SK-N-MC (cell line): ENCODE results near the gene SMIM24.
A peak's percentile ranks its signal among the peaks of the same experiment; 100 is the strongest.
"Not testable (repeated sequence)": the region's sequence is repeated elsewhere in the genome, so short reads cannot be mapped to it uniquely, and the experiment has no call there.

ENCODE experiments used
- DNase-seq: peaks from one replicate; pipeline ENCODE4 v3.0.0-alpha.2; 2011; ENCODE audit warnings: low read depth, low spot score
- H3K27ac ChIP-seq: fragments of 200-600 bp; sonication (generic); 2 replicates; pipeline ENCODE4 v1.5.1; 2016; ENCODE audit warnings: mixed run types
- H3K36me3 ChIP-seq: fragments of 200-600 bp; sonication (generic); 2 replicates; pipeline ENCODE4 v1.6.1; 2017; ENCODE audit warnings: antibody characterized with exemption, low read length, mixed read lengths; ENCODE audit not compliant: insufficient read depth
- H3K4me3 ChIP-seq: fragments of 200-600 bp; sonication (generic); 2 replicates; pipeline ENCODE4 v1.5.1; 2016
- H3K9ac ChIP-seq: fragments of 200-600 bp; sonication (generic); 2 replicates; pipeline ENCODE4 v1.8.0; 2017; ENCODE audit warnings: mixed run types, mixed read lengths; ENCODE audit not compliant: insufficient read length
- H3K9me3 ChIP-seq: fragments of 200-600 bp; sonication (generic); 2 replicates; pipeline ENCODE4 v1.6.1; 2017; ENCODE audit warnings: low read depth, mild to moderate bottlenecking, antibody characterized with exemption, low read length, moderate library complexity, mixed read lengths
- EZH2 ChIP-seq: fragments of 200-600 bp; sonication (generic); IDR thresholded peaks from one replicate; pipeline ENCODE4 v1.6.1; 2017; ENCODE audit warnings: antibody characterized with exemption
- FOXP2 ChIP-seq: optimal IDR thresholded peaks from 2 replicates; pipeline ENCODE3; 2011; ENCODE audit warnings: mild to moderate bottlenecking, moderate library complexity; ENCODE audit not compliant: insufficient read depth; ENCODE audit errors: extremely low read length, control extremely low read depth
- POLR2AphosphoS5 ChIP-seq: IDR thresholded peaks from 2 replicates; pipeline ENCODE4 v1.6.1; 2012; ENCODE audit warnings: mild to moderate bottlenecking, low read depth, low read length, borderline replicate concordance

Gene SMIM24

GRCh38 chr19:3509566-3509989 is 29.3 kb upstream of the SMIM24 start:
- Histone ChIP-seq H3K36me3 (peaks cover 21% of the 10 kb centered on the region; the same call in 1 of the 2 replicates), H3K9ac (no peak overlapping the region), H3K9me3 (no peaks in the 10 kb centered on the region), H3K4me3 (no peak overlapping the region), H3K27ac (no peak overlapping the region)
- DNase-seq, result no peak
- no peak for TF ChIP-seq POLR2AphosphoS5
- TF ChIP-seq FOXP2, result no peak
- no peak for TF ChIP-seq EZH2

DNA sequence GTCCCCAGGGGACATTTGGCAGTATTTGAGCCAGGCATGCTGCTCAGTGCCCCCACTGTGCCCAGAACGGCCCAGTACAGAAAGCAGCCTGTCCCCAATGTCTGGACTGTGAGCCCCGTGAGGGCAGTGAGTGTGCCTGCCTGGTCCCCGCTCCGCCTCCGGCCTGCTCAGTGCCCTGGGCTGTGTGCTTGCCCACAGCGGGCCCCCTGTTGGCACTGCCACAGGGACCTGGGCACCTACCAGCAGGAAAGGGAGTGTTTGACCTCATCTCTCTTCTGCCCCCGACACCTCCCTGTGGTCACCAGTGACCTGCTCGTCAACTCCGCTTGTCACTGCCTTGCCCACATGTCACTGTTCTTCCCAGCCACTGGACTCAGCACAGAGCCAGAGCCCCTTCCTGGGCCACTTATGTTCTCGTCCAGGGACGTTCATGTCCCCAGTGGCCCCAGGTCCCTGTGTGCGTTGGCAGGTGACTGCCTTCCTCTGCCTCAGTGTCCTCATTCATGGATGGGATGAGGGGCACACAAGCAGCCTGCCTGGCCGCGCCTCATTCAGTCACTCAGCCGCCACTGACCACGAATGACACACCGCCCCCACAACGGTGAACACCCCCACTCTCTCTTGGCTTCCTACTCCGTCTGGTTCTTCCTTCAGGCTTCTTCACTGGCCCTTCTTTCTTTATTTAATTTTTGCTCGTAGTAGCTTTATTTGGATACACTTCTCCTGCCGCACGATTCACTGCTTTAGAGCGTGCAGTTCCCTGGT is 28.6 kb upstream of the SMIM24 start:
- Histone ChIP-seq H3K27ac (no peak overlapping the region), H3K4me3 (no peak overlapping the region), H3K9ac (no peak overlapping the region), H3K9me3 (no peaks in the 10 kb centered on the region), H3K36me3 (peaks cover 21% of the 10 kb centered on the region; the same call in 1 of the 2 replicates)
- TF ChIP-seq FOXP2 (no peak), EZH2 (no peak), POLR2AphosphoS5 (no peak)
- no peak for DNase-seq

DNA sequence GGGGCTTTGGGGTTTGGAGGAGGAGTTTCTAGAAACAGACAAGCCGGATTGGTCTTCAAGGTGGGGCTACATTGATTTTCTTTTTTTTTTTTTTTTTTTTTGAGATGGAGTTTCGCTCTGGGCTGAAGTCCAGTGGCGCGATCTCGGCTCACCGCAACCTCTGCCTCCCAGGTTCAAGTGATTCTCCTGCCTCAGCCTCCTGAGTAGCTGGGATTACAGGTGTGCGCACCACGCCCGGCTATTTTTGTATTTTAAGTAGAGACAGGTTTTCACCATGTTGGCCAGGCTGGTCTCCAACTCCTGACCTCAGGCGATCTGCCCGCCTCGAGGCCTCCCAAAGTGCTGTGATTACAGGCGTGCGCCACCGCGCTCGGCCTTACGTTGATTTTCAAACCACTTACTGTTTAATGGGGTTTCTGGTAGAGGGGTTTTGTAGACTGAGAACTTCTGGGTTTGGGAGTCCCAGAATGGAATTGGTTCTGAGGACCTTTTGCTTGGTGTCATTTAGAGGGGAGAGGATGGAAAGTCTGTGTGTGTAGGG is 27.9 kb upstream of the SMIM24 start:
- not testable (repeated sequence) for H3K4me3 ChIP-seq, H3K9ac ChIP-seq

DNA sequence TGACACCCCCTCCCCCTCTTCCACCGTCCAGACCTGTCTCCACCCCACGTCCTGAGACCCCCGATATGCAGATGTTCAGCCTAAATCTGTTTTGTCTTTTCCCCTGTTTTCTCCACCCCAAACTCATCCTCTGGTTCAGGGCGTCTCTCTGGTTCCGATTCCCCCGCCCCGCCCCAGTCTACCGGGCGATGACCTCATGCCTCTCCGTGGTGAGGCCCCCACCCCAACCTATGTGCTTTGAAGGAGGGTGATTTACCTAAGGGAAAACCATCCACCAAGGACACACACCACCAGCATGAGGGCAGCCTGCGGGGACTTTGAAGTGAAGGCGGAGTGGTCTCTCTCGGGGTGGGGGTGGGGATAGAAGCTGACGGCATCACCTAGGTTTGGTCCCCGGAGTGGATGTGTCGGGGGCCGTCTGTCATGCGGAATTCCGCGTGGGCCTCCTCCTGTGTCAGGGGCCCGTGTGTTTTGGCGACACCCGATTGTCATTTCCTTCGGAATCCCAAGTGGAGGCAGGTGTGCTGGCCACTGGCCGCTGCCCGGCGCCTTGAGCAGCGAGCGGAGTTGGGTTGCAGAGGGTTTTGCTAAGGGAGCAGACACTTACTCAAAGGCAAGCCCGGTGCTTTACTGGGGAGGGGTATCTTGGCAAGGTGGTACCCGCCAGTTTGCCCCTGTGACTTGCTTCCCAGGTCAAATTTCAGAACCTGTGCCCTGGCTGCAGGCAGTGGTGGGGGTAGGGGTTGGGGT is 27.2 kb upstream of the SMIM24 start:
- Histone ChIP-seq H3K4me3 (peak overlapping the region; percentile 93), H3K36me3 (peaks cover 21% of the 10 kb centered on the region; the same call in 1 of the 2 replicates), H3K9ac (peak overlapping the region; percentile 96), H3K9me3 (no peaks in the 10 kb centered on the region), H3K27ac (no peak overlapping the region)
- TF ChIP-seq POLR2AphosphoS5 (no peak), FOXP2 (no peak), EZH2 (no peak)
- DNase-seq, result no peak

More for the DNA sequence above, 27.9 kb upstream of the SMIM24 start:
- not testable (repeated sequence) for DNase-seq, H3K27ac ChIP-seq, H3K9me3 ChIP-seq
- peaks cover 21% of the 10 kb centered on the region; the same call in 1 of the 2 replicates for H3K36me3 ChIP-seq

DNA sequence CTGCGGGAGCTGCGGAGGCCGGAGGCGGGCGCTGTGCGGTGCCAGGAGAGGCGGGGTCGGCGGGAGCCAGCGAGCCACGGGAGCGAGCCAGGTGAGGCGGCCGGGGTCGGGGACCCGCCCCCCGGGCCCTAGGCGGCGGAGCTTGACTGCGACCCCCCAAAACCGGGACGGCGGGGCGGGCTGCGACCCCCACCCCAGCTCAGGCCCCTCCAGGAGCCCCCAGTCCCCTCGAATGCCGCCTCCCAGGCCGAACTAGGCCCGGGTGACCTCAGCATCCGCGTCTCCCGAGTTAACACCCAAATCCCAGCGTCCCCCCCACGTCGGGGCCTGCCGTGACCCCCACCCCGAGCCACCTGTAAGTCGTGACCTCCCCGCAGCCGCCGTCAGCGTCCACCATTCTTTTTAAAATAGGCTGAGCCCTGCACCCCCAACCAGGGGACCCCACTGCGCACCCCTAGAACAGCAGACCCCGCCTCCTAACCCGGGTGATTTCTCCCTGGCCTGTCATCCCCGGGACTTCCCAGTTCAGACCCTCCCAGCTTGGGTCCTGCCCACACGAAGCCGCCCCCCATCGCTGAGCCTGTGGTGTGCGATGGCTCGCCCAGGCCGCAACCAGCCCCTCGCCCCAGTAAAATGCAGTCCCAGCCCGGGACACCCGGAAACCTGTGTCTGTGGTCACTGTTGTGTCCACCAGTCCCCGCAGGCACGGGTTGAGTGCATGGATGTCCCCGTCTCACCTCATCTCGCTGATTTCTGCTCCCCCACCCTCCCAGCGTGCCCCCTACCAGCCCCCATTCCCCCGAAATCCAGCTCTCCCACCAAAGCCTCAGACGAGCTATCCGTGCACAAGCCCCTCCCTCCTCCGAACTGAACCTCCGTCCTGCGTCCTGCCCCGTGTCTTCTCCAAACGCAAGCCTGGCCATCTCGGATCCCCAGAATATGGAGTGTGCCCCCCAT is 26.3 kb upstream of the SMIM24 start:
- Histone ChIP-seq H3K36me3 (peaks cover 21% of the 10 kb centered on the region; the same call in 1 of the 2 replicates), H3K27ac (peak overlapping the region; percentile 50; the same call in 1 of the 2 replicates), H3K9me3 (no peaks in the 10 kb centered on the region), H3K4me3 (peak overlapping the region; percentile 93), H3K9ac (peak overlapping the region; percentile 96)
- TF ChIP-seq POLR2AphosphoS5 (no peak), EZH2 (no peak), FOXP2 (no peak)
- no peak for DNase-seq

- peak; percentile 86 for DNase-seq
- H3K36me3 ChIP-seq, result peaks cover 21% of the 10 kb centered on the region; the same call in 1 of the 2 replicates
- peak within 1 kb of the TSS; percentile 96 for H3K9ac ChIP-seq
- no peak for TF ChIP-seq EZH2
- peak; percentile 73 for TF ChIP-seq FOXP2
- peak; percentile 66; the same call in 1 of the 2 replicates for TF ChIP-seq POLR2AphosphoS5
- H3K9me3 ChIP-seq, result no peaks in the 10 kb centered on the region
- peak within 1 kb of the TSS; percentile 94 for H3K27ac ChIP-seq
- H3K4me3 ChIP-seq, result peak within 1 kb of the TSS; percentile 93
Measured at GRCh38 chr19:3505598-3506383, 25.5 kb upstream of the SMIM24 start, which contains the start of gene FZR1. TSS of gene FZR1 (plus strand) at chr19:3506311. CDS start at chr19:3522990, 16,679 bp downstream.

- Histone ChIP-seq H3K9me3 (no peaks in the 10 kb centered on the region), H3K27ac (peak overlapping the region; percentile 94), H3K9ac (no peak overlapping the region), H3K36me3 (peaks cover 12% of the 10 kb centered on the region; the same call in 1 of the 2 replicates), H3K4me3 (no peak overlapping the region)
- DNase-seq, result no peak
- no peak for TF ChIP-seq FOXP2
- TF ChIP-seq POLR2AphosphoS5, result no peak
- TF ChIP-seq EZH2, result no peak
Measured at GRCh38 chr19:3504735-3505134, 24.4 kb upstream of the SMIM24 start.
